Renal cortical epithelial cell (primary cell): ENCODE results near the gene STRA6. TPM values are rescaled to one million over a fixed set of nuclear protein-coding genes. Genes with fewer than 3 reads are reported as not detected.

Source experiments
- DNase-seq: peaks from one replicate; pipeline ENCODE4 v3.0.0-alpha.2; 2011; ENCODE audit warnings: low read depth
- total RNA-seq: library from RNA; depleted of rRNA; stranded (reverse); fragments of >200 nt; gene quantifications from 2 replicates; pipeline ENCODE4 v1.2.3, GENCODE V29; 2014

The STRA6 gene
- total RNA-seq, 1 donor from 2014 or later, result 0.45 TPM

- no peak for DNase-seq
Observed at GRCh38 chr15:74132681-74133651, 69.6 kb downstream of the STRA6 start.

GRCh38 chr15:74131628-74132413 lies 70.8 kb downstream of the STRA6 start:
- no peak for DNase-seq

- no peak for DNase-seq
Observed at GRCh38 chr15:74130849-74131627, 71.5 kb downstream of the STRA6 start.

- DNase-seq, result no peak
Observed at GRCh38 chr15:74130155-74130848, 72.3 kb downstream of the STRA6 start, which contains the start of gene ISLR2. Gene ISLR2 (plus strand): TSS chr15:74130586. CDS start chr15:74132755, 2,169 bp downstream.

- no peak for DNase-seq
Observed at GRCh38 chr15:74129586-74130154, 72.9 kb downstream of the STRA6 start.

Other genes with a start within 250 kb of the STRA6 start
- 23.2 and 36.5 TPM in 2 replicates for gene STOML1, start 210.5 kb downstream of the STRA6 start, total RNA-seq
- gene PML, start 208.1 kb downstream of the STRA6 start, total RNA-seq, result 56.8 and 234 TPM in 2 replicates
- 0.05 TPM in 1 of 2 replicates, not detected in the other for gene GOLGA6A, start 120.2 kb downstream of the STRA6 start, total RNA-seq
- gene ISLR2, start 72.2 kb downstream of the STRA6 start, total RNA-seq, result not detected in 2 replicates
- gene ISLR, start 29.1 kb downstream of the STRA6 start, total RNA-seq, result 0.30 TPM in 1 of 2 replicates, not detected in the other
- gene CCDC33, start 33.5 kb upstream of the STRA6 start, total RNA-seq, result not detected in 2 replicates
- 0.20 TPM in 1 of 2 replicates, not detected in the other for gene CYP11A1, start 164.9 kb upstream of the STRA6 start, total RNA-seq
- 9.5 and 143 TPM in 2 replicates for gene SEMA7A, start 231.2 kb upstream of the STRA6 start, total RNA-seq